ENCODE results near the gene TTLL5.

The TTLL5 gene

DNA sequence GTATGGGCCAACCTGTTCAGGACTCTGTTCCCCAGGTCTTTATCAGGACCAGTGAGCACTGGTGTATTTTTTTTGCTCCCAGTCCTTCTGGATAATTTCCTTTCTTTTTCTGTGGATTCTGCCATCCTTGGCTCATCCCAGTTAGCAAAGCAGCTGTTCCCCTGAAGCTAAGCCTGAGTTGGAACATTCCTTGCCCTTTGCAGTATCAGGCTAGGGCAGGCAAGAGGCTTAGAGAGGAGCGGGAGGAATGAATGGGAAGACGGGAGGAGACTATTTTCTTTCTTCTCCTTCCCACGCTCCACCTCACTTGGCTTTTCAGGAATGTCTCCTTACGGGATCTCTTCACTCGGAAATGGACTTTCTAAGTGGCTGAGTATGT, 29.6 kb upstream of the TTLL5 start:
- no peak overlapping the region for H3K9ac ChIP-seq (ENCODE audit: low read length)
- H3K36me3 ChIP-seq (ENCODE audit: insufficient read depth, low read length), result no peaks in the 10 kb centered on the region
- no peak overlapping the region for H3K4me3 ChIP-seq (ENCODE audit: low read depth in 1 of 2, low read length in 2 of 2)
- H3K27ac ChIP-seq (ENCODE audit: low read depth, low read length), result no peak overlapping the region
- H3K4me1 ChIP-seq (ENCODE audit: insufficient read depth, low read length), result no peaks in the 10 kb centered on the region
- no peaks in the 10 kb centered on the region for H3K27me3 ChIP-seq (ENCODE audit: control insufficient read depth in 1 of 2, insufficient read depth in 2 of 2, low read length in 2 of 2)
- H3K9me3 ChIP-seq (ENCODE audit: low read length), result no peaks in the 10 kb centered on the region

DNA sequence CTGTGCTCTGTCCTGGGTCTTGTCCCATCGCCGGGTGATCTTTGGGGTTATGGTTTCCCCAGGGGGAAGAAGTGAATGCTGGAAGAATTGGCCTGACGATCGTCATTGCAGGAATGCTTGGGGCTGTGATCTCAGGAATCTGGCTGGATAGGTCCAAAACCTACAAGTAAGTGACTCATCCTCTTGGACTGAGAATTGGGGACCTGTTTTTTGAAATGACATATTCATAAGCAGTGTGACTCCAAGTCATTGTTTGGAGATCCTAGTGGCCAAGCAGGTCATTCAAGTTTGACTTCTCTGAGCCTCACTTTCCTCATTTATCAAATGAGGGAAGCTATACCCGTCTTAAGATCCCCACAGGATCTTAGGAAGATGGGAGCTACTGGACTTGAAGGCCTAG, 26.2 kb upstream of the TTLL5 start:
- Histone ChIP-seq H3K27me3 (ENCODE audit: control insufficient read depth in 1 of 2, insufficient read depth in 2 of 2, low read length in 2 of 2) (no peaks in the 10 kb centered on the region), H3K9me3 (ENCODE audit: low read length) (no peaks in the 10 kb centered on the region), H3K36me3 (ENCODE audit: insufficient read depth, low read length) (no peaks in the 10 kb centered on the region), H3K27ac (ENCODE audit: low read depth, low read length) (no peak overlapping the region), H3K4me1 (ENCODE audit: insufficient read depth, low read length) (no peaks in the 10 kb centered on the region), H3K4me3 (ENCODE audit: low read depth in 1 of 2, low read length in 2 of 2) (no peak overlapping the region), H3K9ac (ENCODE audit: low read length) (no peak overlapping the region)

DNA sequence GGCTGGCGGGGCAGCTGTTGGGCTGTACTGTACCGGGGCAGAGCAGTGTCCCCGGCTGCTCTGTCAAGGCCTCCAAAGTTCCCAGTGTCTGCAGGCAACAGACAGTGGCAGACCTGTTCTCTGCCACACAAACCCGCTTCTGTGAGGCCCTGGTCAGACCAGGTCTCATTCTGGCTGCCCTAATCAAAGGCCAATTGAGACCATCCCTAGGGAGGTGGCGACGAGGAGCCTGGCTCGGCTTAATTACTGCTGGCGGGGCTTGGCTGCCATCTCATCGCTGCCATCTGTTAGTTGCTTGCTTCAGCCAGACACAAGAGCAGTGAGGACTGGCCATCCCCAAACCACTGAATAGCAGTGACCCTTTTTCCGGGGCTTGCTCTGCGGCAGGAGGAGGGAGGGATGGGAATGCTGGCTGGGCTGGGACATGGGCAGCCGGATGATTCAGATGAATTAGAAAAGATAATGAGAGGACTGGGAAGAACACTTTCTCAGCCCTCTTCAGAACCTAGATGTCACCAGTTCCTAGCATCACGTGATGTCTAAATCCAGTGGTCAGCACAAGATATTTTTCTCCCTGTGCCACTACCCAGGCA, 24.9 kb upstream of the TTLL5 start:
- no peaks in the 10 kb centered on the region for H3K36me3 ChIP-seq (ENCODE audit: insufficient read depth, low read length)
- H3K4me3 ChIP-seq (ENCODE audit: low read depth in 1 of 2, low read length in 2 of 2), result no peak overlapping the region
- no peaks in the 10 kb centered on the region for H3K9me3 ChIP-seq (ENCODE audit: low read length)
- H3K27me3 ChIP-seq (ENCODE audit: control insufficient read depth in 1 of 2, insufficient read depth in 2 of 2, low read length in 2 of 2), result no peaks in the 10 kb centered on the region
- no peak overlapping the region for H3K9ac ChIP-seq (ENCODE audit: low read length)
- no peak overlapping the region for H3K27ac ChIP-seq (ENCODE audit: low read depth, low read length)
- H3K4me1 ChIP-seq (ENCODE audit: insufficient read depth, low read length), result no peaks in the 10 kb centered on the region

DNA sequence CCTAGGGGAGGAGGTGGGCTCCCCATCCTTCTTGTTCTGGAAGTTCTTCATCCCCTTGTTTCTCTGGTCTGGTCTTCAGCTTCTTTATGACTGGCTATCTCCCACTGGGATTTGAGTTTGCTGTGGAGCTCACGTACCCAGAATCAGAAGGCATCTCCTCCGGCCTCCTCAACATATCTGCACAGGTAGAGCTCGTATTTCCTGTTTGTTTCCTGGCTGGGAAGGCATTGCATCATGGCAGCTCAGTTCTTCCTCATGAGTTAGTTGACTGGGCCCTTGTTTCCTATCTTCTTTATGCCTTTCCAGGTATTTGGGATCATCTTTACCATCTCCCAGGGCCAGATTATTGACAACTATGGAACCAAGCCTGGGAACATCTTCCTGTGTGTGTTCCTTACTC, 20.2 kb upstream of the TTLL5 start:
- H3K4me1 ChIP-seq (ENCODE audit: insufficient read depth, low read length), result no peaks in the 10 kb centered on the region
- H3K4me3 ChIP-seq (ENCODE audit: low read depth in 1 of 2, low read length in 2 of 2), result no peak overlapping the region
- no peak overlapping the region for H3K27ac ChIP-seq (ENCODE audit: low read depth, low read length)
- no peaks in the 10 kb centered on the region for H3K36me3 ChIP-seq (ENCODE audit: insufficient read depth, low read length)
- no peak overlapping the region for H3K9ac ChIP-seq (ENCODE audit: low read length)
- no peaks in the 10 kb centered on the region for H3K9me3 ChIP-seq (ENCODE audit: low read length)
- no peaks in the 10 kb centered on the region for H3K27me3 ChIP-seq (ENCODE audit: control insufficient read depth in 1 of 2, insufficient read depth in 2 of 2, low read length in 2 of 2)

DNA sequence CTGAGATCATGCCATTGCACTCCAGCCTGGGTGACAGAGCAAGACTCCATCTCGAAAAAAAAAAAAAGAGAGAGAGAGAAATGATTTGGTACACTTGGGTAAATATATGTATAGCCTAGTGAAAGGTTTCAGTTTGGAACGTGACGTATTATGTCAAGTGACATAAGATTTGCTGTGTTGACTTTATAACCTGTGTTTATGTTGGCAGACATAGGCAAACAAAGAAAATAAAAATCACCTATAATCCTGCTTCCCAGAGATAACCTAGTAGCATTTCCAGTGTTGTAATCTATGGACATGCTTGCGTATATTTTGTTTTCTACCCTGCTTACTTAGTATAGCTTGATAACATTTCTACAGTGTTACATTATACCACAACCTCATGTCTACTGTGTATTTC, 17.1 kb upstream of the TTLL5 start:
- Histone ChIP-seq H3K9me3 (ENCODE audit: low read length) (no peaks in the 10 kb centered on the region), H3K9ac (ENCODE audit: low read length) (no peak overlapping the region), H3K27me3 (ENCODE audit: control insufficient read depth in 1 of 2, insufficient read depth in 2 of 2, low read length in 2 of 2) (no peaks in the 10 kb centered on the region), H3K36me3 (ENCODE audit: insufficient read depth, low read length) (no peaks in the 10 kb centered on the region), H3K4me3 (ENCODE audit: low read depth in 1 of 2, low read length in 2 of 2) (no peak overlapping the region), H3K27ac (ENCODE audit: low read depth, low read length) (no peak overlapping the region), H3K4me1 (ENCODE audit: insufficient read depth, low read length) (no peaks in the 10 kb centered on the region)

DNA sequence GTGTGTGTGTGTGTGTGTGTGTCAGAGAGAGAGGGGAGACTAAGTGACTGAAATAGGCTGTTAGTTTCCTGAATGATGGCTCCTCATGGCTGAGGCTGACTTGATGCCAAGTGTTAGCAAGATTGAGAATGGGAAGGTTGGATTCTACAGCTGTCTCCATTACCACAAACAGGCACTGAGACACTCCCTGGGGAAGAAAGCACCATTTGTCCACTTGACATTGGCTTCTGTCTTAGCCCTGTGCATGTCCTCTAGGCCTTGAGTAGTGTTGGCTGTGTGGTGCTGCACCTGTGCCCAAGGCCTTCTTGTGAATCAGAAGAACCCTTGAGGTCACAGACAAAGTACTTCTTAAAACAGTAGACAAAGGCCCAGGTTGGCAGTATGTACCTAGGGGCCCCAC, 16.0 kb upstream of the TTLL5 start:
- Histone ChIP-seq H3K4me1 (ENCODE audit: insufficient read depth, low read length) (no peaks in the 10 kb centered on the region), H3K27ac (ENCODE audit: low read depth, low read length) (no peak overlapping the region), H3K36me3 (ENCODE audit: insufficient read depth, low read length) (peaks cover 10% of the 10 kb centered on the region), H3K4me3 (ENCODE audit: low read depth in 1 of 2, low read length in 2 of 2) (no peak overlapping the region), H3K27me3 (ENCODE audit: control insufficient read depth in 1 of 2, insufficient read depth in 2 of 2, low read length in 2 of 2) (no peaks in the 10 kb centered on the region), H3K9me3 (ENCODE audit: low read length) (no peaks in the 10 kb centered on the region), H3K9ac (ENCODE audit: low read length) (no peak overlapping the region)

DNA sequence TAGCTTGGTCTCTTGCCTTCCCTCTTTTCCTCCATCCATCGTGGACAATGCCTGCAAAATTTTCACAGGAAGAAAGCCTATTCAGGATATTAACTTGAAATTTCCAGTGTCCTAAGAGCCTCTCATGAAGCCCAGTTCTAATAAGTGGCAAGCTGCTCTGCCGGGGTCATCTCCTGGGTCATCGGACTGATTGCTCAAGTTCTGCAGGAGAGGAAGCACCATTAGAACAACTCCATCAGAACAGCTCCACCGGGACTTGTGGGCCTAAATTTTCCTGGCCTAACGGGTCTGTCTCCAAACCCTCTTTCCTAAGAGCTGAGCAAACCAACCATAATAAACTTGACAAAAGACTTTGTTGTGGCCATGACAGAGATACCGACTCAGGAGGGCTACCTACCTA, 14.3 kb upstream of the TTLL5 start:
- Histone ChIP-seq H3K9me3 (ENCODE audit: low read length) (no peaks in the 10 kb centered on the region), H3K36me3 (ENCODE audit: insufficient read depth, low read length) (peaks cover 25% of the 10 kb centered on the region), H3K4me1 (ENCODE audit: insufficient read depth, low read length) (no peaks in the 10 kb centered on the region)

DNA sequence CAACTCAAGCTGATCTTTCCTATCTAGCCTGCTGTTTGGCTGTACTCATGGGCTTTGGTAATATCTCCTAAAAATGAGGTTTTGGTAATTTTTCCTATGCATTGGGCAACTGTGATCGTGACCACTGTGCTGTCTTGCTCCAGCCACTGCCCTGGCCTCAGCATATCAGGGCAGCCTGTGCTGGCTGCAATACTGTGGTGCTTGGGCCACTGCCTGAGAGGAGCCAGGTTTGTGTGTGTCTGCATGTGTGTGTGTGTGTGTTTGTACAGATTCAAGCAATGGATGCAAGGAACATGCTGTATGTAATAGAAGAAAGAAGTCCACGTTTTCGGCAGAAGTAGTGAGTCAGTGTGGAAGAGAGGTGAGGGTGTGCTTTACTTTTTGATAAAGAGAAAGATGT, 13.4 kb upstream of the TTLL5 start:
- Histone ChIP-seq H3K4me1 (ENCODE audit: insufficient read depth, low read length) (no peaks in the 10 kb centered on the region), H3K9ac (ENCODE audit: low read length) (no peak overlapping the region), H3K36me3 (ENCODE audit: insufficient read depth, low read length) (peaks cover 31% of the 10 kb centered on the region), H3K27ac (ENCODE audit: low read depth, low read length) (no peak overlapping the region), H3K4me3 (ENCODE audit: low read depth in 1 of 2, low read length in 2 of 2) (no peak overlapping the region), H3K9me3 (ENCODE audit: low read length) (no peaks in the 10 kb centered on the region), H3K27me3 (ENCODE audit: control insufficient read depth in 1 of 2, insufficient read depth in 2 of 2, low read length in 2 of 2) (no peaks in the 10 kb centered on the region)

More for the DNA sequence above, 14.3 kb upstream of the TTLL5 start:
- no peak overlapping the region for H3K9ac ChIP-seq (ENCODE audit: low read length)
- no peak overlapping the region for H3K27ac ChIP-seq (ENCODE audit: low read depth, low read length)
- no peak overlapping the region for H3K4me3 ChIP-seq (ENCODE audit: low read depth in 1 of 2, low read length in 2 of 2)
- H3K27me3 ChIP-seq (ENCODE audit: control insufficient read depth in 1 of 2, insufficient read depth in 2 of 2, low read length in 2 of 2), result no peaks in the 10 kb centered on the region

DNA sequence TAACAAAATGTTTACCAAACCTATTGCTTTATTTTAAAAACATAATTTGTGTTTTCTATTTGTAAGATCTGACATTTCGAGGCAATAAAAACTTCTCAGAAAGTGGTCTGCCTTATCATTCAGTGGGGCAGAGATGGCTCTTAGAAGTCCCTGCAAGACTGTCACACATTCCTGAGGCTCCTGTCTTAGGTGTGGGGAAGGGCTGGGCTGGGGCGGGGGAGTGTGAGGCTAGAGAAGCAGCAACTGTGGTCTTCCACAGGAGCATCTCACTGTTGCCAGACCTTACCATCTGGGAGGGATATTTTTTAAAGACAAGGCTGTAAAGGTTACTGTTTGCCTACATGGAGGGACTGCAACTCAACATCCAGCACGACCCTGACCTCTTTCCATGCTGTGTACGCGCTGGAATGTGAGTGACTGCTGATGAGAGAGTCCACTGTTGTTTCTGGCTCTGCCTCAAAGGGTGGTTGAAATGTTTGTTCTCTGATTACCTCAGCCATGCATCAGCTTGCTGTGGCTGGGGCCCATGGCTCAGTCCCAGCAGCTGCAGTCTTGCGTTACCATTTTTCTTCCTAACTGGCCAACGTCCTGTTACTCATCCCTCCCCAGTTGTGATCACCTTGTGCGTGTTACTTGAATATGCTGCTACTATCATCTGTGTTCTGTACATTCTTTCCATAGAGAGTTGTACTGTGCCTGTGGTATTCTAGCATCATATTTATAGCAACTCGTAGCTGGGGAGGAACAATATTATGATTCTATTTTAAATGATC, 12.8 kb upstream of the TTLL5 start:
- Histone ChIP-seq H3K9me3 (ENCODE audit: low read length) (no peaks in the 10 kb centered on the region), H3K27ac (ENCODE audit: low read depth, low read length) (no peak overlapping the region), H3K4me1 (ENCODE audit: insufficient read depth, low read length) (no peaks in the 10 kb centered on the region), H3K9ac (ENCODE audit: low read length) (no peak overlapping the region), H3K4me3 (ENCODE audit: low read depth in 1 of 2, low read length in 2 of 2) (no peak overlapping the region), H3K27me3 (ENCODE audit: control insufficient read depth in 1 of 2, insufficient read depth in 2 of 2, low read length in 2 of 2) (no peaks in the 10 kb centered on the region), H3K36me3 (ENCODE audit: insufficient read depth, low read length) (peaks cover 31% of the 10 kb centered on the region)

DNA sequence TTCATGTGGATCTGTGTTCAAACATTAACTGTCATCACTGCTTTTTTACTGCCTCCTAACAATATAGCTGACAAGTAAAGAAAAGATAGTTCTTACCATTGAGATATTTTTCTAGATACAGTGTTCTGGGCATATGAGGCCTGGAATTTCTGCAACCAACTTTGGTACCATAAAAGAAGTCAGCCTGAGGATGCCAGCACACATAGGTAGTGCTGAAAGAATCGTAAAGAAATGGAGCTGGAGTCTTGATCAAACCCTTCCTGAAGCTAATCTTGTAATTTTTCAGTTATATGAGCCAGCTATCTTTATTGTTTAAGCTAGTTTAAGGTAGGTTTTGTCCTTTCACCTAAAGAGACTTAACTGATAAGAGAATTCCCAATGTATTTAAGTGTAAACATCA, 11.7 kb upstream of the TTLL5 start:
- Histone ChIP-seq H3K27me3 (ENCODE audit: control insufficient read depth in 1 of 2, insufficient read depth in 2 of 2, low read length in 2 of 2) (no peaks in the 10 kb centered on the region), H3K4me1 (ENCODE audit: insufficient read depth, low read length) (no peaks in the 10 kb centered on the region), H3K9ac (ENCODE audit: low read length) (no peak overlapping the region), H3K36me3 (ENCODE audit: insufficient read depth, low read length) (peaks cover 33% of the 10 kb centered on the region), H3K4me3 (ENCODE audit: low read depth in 1 of 2, low read length in 2 of 2) (no peak overlapping the region), H3K9me3 (ENCODE audit: low read length) (no peaks in the 10 kb centered on the region), H3K27ac (ENCODE audit: low read depth, low read length) (no peak overlapping the region)

DNA sequence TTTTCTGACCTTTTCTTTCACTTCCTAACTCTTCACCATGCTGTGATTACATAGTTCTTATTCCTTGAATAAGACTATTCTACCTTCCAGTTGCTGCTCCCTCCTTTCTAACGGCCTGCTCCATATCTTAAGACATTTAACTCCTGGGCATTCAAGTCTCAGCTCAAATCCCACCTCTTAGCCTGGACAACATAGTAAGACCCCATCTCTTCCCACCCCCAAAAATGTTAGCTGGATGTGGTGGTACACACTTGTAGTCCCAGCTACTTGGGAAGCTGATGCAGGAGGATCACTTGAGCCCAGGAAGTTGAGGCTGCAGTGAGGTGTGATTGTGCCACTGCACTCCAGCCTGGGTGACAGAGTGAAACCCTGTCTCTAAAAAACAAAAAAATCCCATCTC, 11.3 kb upstream of the TTLL5 start:
- no peaks in the 10 kb centered on the region for H3K4me1 ChIP-seq (ENCODE audit: insufficient read depth, low read length)
- no peaks in the 10 kb centered on the region for H3K27me3 ChIP-seq (ENCODE audit: control insufficient read depth in 1 of 2, insufficient read depth in 2 of 2, low read length in 2 of 2)
- no peak overlapping the region for H3K4me3 ChIP-seq (ENCODE audit: low read depth in 1 of 2, low read length in 2 of 2)
- no peaks in the 10 kb centered on the region for H3K9me3 ChIP-seq (ENCODE audit: low read length)
- H3K36me3 ChIP-seq (ENCODE audit: insufficient read depth, low read length), result peaks cover 37% of the 10 kb centered on the region
- H3K9ac ChIP-seq (ENCODE audit: low read length), result no peak overlapping the region
- no peak overlapping the region for H3K27ac ChIP-seq (ENCODE audit: low read depth, low read length)
